Mucosa of descending colon (tissue), 3 donors: ENCODE data around the gene KL. TPM values are rescaled to one million over a fixed set of nuclear protein-coding genes. Genes with fewer than 3 reads are reported as not detected.
A peak's percentile ranks its signal among the peaks of the same experiment; 100 is the strongest.

Experiments
- ATAC-seq: fragments of 200-7000 bp; cut with Tn5 transposase; one replicate; pipeline ENCODE4 v1.9.1; 2020; ENCODE audit warnings: mild to moderate bottlenecking, moderate library complexity
- DNase-seq, 3 donors: peaks; one replicate each; pipeline ENCODE4 v3.0.0-alpha.2; 2020
- H3K36me3 ChIP-seq: fragments of 200-600 bp; one replicate; pipeline ENCODE4 v1.8.0; 2021; ENCODE audit warnings: low read depth, mild to moderate bottlenecking
- H3K4me1 ChIP-seq: fragments of 200-600 bp; one replicate; pipeline ENCODE4 v1.8.0; 2021; ENCODE audit warnings: low read depth, mild to moderate bottlenecking
- H3K4me3 ChIP-seq: fragments of 200-600 bp; one replicate; pipeline ENCODE4 v1.8.0; 2021; ENCODE audit warnings: mild to moderate bottlenecking
- H3K9me3 ChIP-seq: fragments of 200-600 bp; one replicate; pipeline ENCODE4 v1.8.0; 2021; ENCODE audit warnings: mild to moderate bottlenecking
- intact Hi-C, 2 donors: fragments of 100-400 bp; cut with DNase I in 1 of 2; cut with micrococcal nuclease in 1 of 2; formaldehyde crosslinking; loops; one replicate each; pipeline versions ENCODE4 v1.11.0 to v1.11.1; 2022; cut with DNase I, micrococcal nuclease
- total RNA-seq, 3 donors: library from RNA; stranded (reverse); fragmentation: NEBNext Ultra II Directional in 2 of 3; extraction: Animal tissue kit (Norgen Biotek cat#: 25700) in 2 of 3; gene quantifications; one replicate each; pipeline versions ENCODE4 v1.2.1 to v1.2.4, GENCODE V29; 2021 to 2023
- TF ChIP-seq, protein P1 (sequence below): fragments of 200-600 bp; IDR thresholded peaks from one replicate; pipeline ENCODE4 v1.8.0; 2022; ENCODE audit warnings: antibody characterized with exemption, mild to moderate bottlenecking
- donor health status: DM: no; HTN: no; CAD: no; lungs with moderate emphysema.
- donor health status: DM: no; HTN: no; CAD: no.
- donor health status: DM: no; HTN: yes; CAD: no.

The KL gene
- total RNA-seq, 3 donors from 2014 or later: 0.63 to 6.0 (median 0.84) TPM

DNA sequence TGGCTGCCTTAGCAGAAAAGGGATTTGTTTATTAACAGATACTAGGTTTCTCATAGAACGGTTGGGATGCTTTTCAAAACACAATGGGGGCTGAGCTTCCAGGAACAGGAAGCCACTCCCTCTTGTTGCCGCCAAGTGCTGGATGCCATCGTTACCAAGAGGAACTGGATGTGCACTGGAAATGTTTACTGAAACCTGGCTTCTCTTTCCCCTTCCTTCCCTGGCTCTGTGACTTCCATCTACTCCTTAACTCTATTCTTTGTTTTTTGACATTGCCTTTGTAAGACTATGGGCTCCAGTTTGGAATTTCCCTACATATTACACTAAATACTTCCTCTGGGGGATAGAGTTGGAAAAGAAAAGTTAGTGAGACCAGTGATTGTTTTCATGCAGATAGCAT, 11.7 kb upstream of the KL start:
- peak in 1 of 3 donors; percentile 14 for DNase-seq
- Histone ChIP-seq H3K4me1 (no peaks in the 10 kb centered on the region), H3K9me3 (peaks cover 8% of the 10 kb centered on the region), H3K36me3 (no peaks in the 10 kb centered on the region), H3K4me3 (no peak overlapping the region)
- ATAC-seq: no peak
- TF ChIP-seq, protein P1, sequence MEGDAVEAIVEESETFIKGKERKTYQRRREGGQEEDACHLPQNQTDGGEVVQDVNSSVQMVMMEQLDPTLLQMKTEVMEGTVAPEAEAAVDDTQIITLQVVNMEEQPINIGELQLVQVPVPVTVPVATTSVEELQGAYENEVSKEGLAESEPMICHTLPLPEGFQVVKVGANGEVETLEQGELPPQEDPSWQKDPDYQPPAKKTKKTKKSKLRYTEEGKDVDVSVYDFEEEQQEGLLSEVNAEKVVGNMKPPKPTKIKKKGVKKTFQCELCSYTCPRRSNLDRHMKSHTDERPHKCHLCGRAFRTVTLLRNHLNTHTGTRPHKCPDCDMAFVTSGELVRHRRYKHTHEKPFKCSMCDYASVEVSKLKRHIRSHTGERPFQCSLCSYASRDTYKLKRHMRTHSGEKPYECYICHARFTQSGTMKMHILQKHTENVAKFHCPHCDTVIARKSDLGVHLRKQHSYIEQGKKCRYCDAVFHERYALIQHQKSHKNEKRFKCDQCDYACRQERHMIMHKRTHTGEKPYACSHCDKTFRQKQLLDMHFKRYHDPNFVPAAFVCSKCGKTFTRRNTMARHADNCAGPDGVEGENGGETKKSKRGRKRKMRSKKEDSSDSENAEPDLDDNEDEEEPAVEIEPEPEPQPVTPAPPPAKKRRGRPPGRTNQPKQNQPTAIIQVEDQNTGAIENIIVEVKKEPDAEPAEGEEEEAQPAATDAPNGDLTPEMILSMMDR: no peak
- intact Hi-C loops: no loop called here

DNA sequence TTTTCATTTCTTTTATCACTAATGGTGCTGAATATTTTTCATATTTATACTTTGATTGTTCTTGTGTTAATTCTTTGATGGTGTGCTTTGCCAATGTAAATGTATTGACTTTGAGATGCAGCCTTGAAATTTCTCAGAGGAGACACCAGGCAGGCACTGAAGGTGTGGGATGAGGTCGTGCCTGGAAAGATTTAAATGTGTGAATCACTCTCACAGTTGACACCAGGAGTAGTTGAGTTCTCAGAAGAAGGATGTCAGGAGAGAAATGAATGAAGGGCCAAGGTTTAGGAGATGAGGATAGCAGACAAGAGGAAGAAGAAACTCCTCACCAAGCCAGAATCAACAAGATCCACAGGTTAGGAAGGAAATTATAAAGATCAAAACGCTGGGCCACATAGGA, 10.1 kb upstream of the KL start:
- ATAC-seq: no peak
- Histone ChIP-seq H3K4me3 (no peak overlapping the region), H3K36me3 (no peaks in the 10 kb centered on the region), H3K4me1 (no peaks in the 10 kb centered on the region), H3K9me3 (peaks cover 8% of the 10 kb centered on the region)
- DNase-seq: no peak
- intact Hi-C loops: no loop called here
- TF ChIP-seq, protein P1: no peak

DNA sequence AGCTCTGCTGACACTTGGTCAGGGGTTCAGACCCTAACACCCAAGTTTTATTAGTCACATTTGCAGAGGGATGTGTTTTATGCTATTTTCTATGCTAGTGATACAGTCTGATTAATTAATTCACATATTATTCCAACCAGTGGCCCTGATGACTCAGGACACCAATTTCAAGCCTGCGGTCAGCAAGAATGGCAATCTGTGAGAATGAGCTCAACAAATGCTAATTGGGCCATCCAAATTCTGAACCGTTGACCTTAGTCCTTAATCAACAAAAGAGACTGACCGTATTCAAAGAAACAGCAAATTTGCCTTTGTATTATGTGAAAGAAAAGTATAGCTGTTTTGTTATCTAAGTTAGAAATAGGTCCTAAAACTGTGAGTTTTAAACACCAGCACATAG, 9.6 kb upstream of the KL start:
- DNase-seq: no peak

DNA sequence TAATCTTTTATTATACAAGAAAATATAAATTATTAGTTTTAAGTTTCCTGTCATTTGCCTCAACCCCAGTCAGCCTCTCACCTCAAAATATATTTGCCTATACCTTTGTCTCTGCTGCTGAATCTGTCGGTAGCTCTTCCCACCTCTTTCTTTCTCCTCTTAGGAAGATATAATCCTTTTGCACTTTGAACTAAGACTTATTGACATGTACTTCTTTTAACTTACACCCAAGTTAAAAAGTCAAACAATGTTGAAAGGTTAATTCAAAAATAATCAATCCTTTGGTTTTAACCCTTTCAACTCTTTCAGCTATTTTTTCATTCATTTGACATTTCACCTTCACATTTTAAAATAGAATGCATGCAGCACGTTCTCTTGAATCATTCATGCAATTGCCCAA, 9.0 kb upstream of the KL start:
- Histone ChIP-seq H3K9me3 (peaks cover 8% of the 10 kb centered on the region), H3K36me3 (no peaks in the 10 kb centered on the region), H3K4me3 (no peak overlapping the region), H3K4me1 (no peaks in the 10 kb centered on the region)
- ATAC-seq: no peak
- intact Hi-C loops: no loop called here
- DNase-seq: no peak
- TF ChIP-seq, protein P1: no peak

More for the DNA sequence above, 9.6 kb upstream of the KL start:
- Histone ChIP-seq H3K36me3 (no peaks in the 10 kb centered on the region), H3K4me1 (no peaks in the 10 kb centered on the region), H3K4me3 (no peak overlapping the region), H3K9me3 (peaks cover 8% of the 10 kb centered on the region)
- intact Hi-C loops: no loop called here
- TF ChIP-seq, protein P1: no peak
- no peak for ATAC-seq

DNA sequence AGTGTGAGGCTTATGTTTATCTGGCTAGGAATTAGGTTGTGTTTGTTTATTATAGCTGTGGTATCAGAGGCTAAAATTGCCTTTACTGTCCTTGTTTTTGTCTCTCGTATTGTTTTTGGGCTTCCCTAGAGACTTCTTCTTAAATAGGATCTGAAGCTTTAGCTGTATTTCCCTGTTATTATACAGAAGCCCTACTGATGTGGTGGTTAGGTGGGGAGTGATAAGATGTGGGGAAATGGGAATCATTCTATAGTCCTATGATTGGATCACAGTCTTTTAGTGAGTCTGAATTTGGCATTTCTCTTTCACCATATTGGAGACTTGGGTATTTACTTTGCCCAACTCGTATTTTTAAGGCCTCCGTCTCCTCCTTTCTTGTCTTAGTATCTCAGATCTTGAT, 8.3 kb upstream of the KL start:
- H3K36me3 ChIP-seq: no peaks in the 10 kb centered on the region
- TF ChIP-seq, protein P1: no peak
- DNase-seq (no peak), ATAC-seq (no peak)
- intact Hi-C loops: no loop called here
- no peaks in the 10 kb centered on the region for H3K4me1 ChIP-seq
- no peak overlapping the region for H3K4me3 ChIP-seq
- H3K9me3 ChIP-seq: peaks cover 8% of the 10 kb centered on the region
